ENCODE data around the gene KAT7.

KAT7 gene

DNA sequence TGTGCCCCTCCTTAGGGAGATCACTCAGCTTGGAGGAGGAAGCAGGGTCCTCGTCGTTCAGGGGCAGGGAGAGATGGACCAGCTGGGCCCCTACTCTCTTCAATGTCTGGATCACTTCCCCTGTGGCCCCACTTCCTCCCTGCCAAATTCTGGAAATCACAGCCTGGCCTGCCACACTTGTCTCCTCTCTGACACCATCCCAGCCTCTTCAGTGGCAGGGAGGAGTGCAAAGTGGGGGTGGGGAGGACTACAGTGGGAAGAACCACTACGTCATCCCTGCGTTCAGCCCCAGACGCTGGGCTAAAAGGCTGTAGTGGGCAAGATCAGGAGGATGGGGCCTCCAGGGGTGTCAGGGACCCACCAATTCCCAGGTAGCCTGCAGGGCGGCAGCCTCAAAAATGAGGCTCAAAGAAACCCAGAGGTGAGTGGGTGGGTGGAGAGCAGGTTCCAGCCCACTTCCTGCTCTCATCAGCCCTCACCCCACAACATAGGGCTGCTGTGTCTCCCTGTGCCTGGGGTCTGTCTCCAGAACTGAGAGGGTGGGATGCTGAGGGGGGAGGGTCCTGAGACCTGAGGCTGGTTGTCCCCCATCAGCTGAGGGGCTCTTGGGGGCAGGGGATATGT lies 84.4 kb downstream of the KAT7 start:
- DNase-seq (ENCODE audit: low spot score), result no peak

DNA sequence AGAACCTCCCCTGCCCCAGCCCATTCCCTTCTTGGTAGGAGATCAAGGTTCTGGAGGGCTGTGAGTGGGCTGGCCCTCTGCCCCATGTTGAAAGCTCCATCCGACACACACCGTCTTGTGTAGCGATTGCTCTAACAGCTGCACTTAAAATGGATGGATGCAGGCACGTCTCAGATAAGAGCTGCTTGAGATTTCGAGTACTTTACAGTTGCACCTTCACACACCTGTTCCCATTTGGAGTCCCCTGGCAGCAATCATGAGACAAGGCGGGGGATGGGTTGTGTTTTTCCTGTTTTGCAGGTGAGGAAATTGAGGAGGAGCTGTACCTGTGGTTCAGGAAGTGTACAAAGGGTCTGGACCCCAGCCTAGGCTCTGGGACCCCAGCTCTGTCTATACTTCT lies 85.0 kb downstream of the KAT7 start:
- DNase-seq (ENCODE audit: low spot score), result no peak

GRCh38 chr17:49873926-49874325 lies 85.4 kb downstream of the KAT7 start:
- DNase-seq (ENCODE audit: low spot score), result no peak

DNA sequence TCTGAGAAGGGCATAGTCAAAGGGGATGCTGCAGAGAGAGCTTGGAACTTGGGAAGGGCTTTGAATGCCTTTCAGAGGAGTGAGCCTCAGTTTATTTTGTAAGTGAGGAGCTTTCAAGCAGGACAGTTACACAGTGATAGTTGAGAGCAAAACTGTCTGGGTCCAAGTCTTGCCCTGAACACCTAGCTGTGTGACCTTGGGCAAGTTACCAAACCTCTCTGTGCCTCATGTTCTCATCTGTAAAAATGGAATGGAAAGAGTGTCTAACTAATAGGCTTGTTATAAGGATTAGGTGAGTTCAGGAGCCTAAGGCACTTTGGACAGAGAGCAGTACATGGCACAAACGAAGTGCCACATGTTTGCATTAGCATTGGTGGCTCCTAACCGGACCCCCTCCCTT lies 86.4 kb downstream of the KAT7 start:
- DNase-seq (ENCODE audit: low spot score), result no peak

- no peak for DNase-seq (ENCODE audit: low spot score)
These were observed 87.2 kb downstream of the KAT7 start for GRCh38 chr17:49875685-49876084.

DNA sequence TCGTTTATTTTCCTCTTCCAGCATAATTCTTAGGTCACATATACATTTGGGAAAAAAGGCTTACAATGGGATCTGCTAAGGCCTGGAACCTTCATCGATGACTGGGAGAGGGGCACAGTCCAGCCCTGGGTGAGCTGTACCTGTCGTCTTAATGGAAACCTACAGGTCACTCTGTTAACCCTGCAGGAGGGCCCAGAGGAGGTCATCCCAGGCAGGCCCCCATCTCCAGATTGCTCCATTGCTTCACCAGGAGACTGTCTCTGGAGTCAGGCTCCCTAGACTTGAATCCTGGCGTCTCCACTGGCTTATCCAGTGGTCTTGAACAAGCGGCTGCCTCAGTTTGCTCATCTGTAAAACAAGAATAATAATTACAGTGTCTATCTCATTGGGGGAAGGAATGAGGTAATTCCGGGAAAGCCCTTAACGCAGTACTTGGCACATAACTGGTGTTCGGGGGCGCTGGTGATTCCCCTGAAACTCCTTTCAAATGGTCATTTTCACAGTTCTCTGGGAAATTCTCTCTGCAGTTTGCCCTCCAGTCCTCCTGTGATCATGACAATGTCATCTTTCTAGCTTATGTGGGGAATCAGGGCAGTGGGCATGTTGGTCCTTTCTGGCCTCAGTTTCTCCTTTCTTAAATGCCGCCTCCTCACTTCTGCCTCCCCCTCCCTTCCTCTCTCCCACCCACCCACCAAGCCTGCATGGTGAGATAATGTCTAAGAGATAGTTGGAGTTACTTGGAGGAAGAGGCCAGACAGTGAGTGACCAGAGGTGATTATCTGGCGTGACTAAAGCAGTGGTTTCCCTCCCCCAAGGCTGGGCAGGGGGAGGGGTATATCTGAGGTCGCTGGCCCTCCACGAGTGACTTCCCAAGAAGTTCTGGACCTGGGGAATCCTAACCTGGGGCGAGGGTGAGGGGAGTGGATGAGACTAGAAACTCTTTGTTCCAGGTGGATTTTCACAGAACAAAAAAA lies 90.7 kb downstream of the KAT7 start:
- DNase-seq (ENCODE audit: low spot score), result no peak

GRCh38 chr17:49880291-49881053 lies 92.0 kb downstream of the KAT7 start:
- peak; percentile 91 for DNase-seq (ENCODE audit: low spot score)

DNA sequence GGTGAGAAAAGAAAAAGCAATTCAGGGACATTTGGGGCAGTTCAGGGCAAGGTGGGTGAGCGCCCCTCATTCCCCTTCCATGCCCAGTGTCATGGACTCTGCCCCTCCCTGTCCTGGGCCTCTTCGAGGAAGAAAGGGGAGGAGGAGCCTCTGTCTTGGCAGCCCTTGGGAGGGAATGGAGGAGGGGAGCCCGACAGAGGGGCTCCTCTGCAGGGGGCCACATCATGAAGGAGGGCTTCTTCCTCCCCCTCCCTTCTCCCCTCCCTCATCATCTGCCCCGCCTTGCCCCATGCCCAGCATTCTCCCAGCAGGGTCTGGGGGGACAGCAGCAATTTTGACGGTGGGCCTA lies 92.5 kb downstream of the KAT7 start:
- DNase-seq (ENCODE audit: low spot score), result no peak

DNA sequence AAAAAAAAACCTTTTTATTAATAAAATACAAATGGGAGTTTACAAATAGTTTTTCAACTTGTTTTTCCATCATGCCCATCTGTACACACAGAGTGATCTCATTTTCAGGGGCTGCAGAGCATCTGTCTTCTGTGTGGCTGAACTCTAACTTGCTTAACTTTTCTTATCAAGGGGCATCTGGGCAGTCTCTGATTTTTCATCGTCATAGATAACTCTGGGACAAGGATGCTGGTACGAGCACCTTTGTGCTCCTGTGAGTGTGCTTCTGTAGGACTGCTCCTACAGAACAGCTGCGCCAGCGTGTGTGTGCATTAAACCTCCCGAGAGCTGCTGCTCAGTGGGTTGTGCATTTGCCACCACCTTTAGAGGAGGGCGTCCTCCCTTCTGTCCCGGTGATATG lies 94.0 kb downstream of the KAT7 start:
- no peak for DNase-seq (ENCODE audit: low spot score)

Measured in AG08396 (cell line).